A673 (cell line): ENCODE measurements around the gene TEP1. TPM values are rescaled to one million over a fixed set of nuclear protein-coding genes. Genes with fewer than 3 reads are reported as not detected.

Experiments used
- BruUV-seq: library from RNA; stranded (reverse); fragments of 400-500 nt; replicated peaks from 2 replicates; lab custom pipeline; 2021; lab: Mats Ljungman, UMichigan
- CTCF ChIA-PET: fragments of 300-600 bp; sonication (Branson Sonifier 250); formaldehyde crosslinking; loops from one replicate; lab custom pipeline; 2022; ENCODE audit warnings: antibody characterized with exemption; lab: Charles Lee
- POLR2A ChIA-PET: fragments of 300-600 bp; sonication (Branson Sonifier 250); formaldehyde crosslinking; loops from one replicate; lab custom pipeline; 2022; ENCODE audit warnings: antibody characterized with exemption; ENCODE audit not compliant: low non-redundant PET; lab: Charles Lee
- DNase-seq: peaks from one replicate; pipeline ENCODE4 v3.0.0-alpha.2; 2015; ENCODE audit warnings: low spot score
- H3K27ac ChIP-seq: fragments of 200-600 bp; sonication (generic); 2 replicates; pipeline ENCODE4 v1.5.1; 2016; ENCODE audit warnings: mixed run types, low read depth, mild to moderate bottlenecking, mixed read lengths, antibody characterized with exemption, low read length; ENCODE audit not compliant: poor library complexity, severe bottlenecking
- H3K27me3 ChIP-seq: fragments of 200-600 bp; sonication (generic); replicated peaks from 2 replicates; pipeline ENCODE4 v1.6.1; 2017; ENCODE audit warnings: mixed run types, low read depth, mild to moderate bottlenecking, mixed read lengths, antibody characterized with exemption, low read length; ENCODE audit not compliant: insufficient read depth, poor library complexity
- H3K36me3 ChIP-seq: fragments of 200-600 bp; sonication (generic); 2 replicates; pipeline ENCODE4 v1.6.1; 2016; ENCODE audit warnings: mixed run types, mild to moderate bottlenecking, mixed read lengths, antibody characterized with exemption, low read length; ENCODE audit not compliant: insufficient read depth, poor library complexity, severe bottlenecking
- H3K4me1 ChIP-seq: fragments of 200-600 bp; sonication (generic); 2 replicates; pipeline ENCODE4 v1.6.1; 2017; ENCODE audit warnings: mixed run types, mild to moderate bottlenecking, mixed read lengths, antibody characterized with exemption, low read length; ENCODE audit not compliant: insufficient read depth, poor library complexity, severe bottlenecking
- H3K4me3 ChIP-seq: fragments of 200-600 bp; sonication (generic); 2 replicates; pipeline ENCODE4 v1.5.1; 2016; ENCODE audit warnings: low read depth, mixed run types, mild to moderate bottlenecking, mixed read lengths, low read length; ENCODE audit not compliant: poor library complexity, severe bottlenecking
- H3K9me3 ChIP-seq: fragments of 200-600 bp; sonication (generic); 2 replicates; pipeline ENCODE4 v1.6.1; 2016; ENCODE audit warnings: mixed run types, low read depth, mild to moderate bottlenecking, mixed read lengths, antibody characterized with exemption, low read length; ENCODE audit not compliant: poor library complexity, severe bottlenecking
- EZH2 ChIP-seq: fragments of 200-600 bp; sonication (generic); IDR thresholded peaks from 2 replicates; pipeline ENCODE4 v1.6.1; 2017; ENCODE audit warnings: borderline replicate concordance, low read depth, mild to moderate bottlenecking, mixed read lengths, antibody characterized with exemption, low read length; ENCODE audit not compliant: poor library complexity, severe bottlenecking
- intact Hi-C: fragments of 100-400 bp; cut with micrococcal nuclease; formaldehyde crosslinking; loops from one replicate; pipeline ENCODE4 v1.10.0; 2022; ENCODE audit not compliant: unreplicated experiment
- total RNA-seq: library from RNA; stranded (reverse); gene quantifications from 2 replicates; pipeline ENCODE4 v1.2.3, GENCODE V29; 2021
- TF ChIP-seq, protein P1 (sequence below): fragments of 300-800, 200-600 bp; sonication (generic); conservative IDR thresholded peaks from 2 replicates; pipeline ENCODE4 v1.5.1; 2017; ENCODE audit warnings: low read depth, mild to moderate bottlenecking, antibody characterized with exemption, low read length, moderate library complexity, mixed read lengths

The TEP1 gene
- total RNA-seq, 1 experiment from 2014 or later, result 12.3 TPM

- POLR2A ChIA-PET, result no interaction called here
- no peaks in the 10 kb centered on the region for H3K9me3 ChIP-seq
- CTCF ChIA-PET, result no interaction called here
- DNase-seq, result no peak
- no TSS peak for BruUV-seq
- intact Hi-C loops, result no loop called here
- TF ChIP-seq EZH2, result no peak
- peaks cover 2% of the 10 kb centered on the region for H3K36me3 ChIP-seq
- no peak overlapping the region for H3K27ac ChIP-seq
- no peak overlapping the region for H3K4me3 ChIP-seq
- peaks cover 3% of the 10 kb centered on the region for H3K4me1 ChIP-seq
- no peaks in the 10 kb centered on the region for H3K27me3 ChIP-seq
Observed at GRCh38 chr14:20440465-20440864, 27.2 kb upstream of the TEP1 start.

- Histone ChIP-seq H3K36me3 (no peaks in the 10 kb centered on the region), H3K27ac (no peak overlapping the region), H3K27me3 (no peaks in the 10 kb centered on the region), H3K9me3 (no peaks in the 10 kb centered on the region), H3K4me1 (peaks cover 3% of the 10 kb centered on the region), H3K4me3 (no peak overlapping the region)
- TF ChIP-seq, protein P1, sequence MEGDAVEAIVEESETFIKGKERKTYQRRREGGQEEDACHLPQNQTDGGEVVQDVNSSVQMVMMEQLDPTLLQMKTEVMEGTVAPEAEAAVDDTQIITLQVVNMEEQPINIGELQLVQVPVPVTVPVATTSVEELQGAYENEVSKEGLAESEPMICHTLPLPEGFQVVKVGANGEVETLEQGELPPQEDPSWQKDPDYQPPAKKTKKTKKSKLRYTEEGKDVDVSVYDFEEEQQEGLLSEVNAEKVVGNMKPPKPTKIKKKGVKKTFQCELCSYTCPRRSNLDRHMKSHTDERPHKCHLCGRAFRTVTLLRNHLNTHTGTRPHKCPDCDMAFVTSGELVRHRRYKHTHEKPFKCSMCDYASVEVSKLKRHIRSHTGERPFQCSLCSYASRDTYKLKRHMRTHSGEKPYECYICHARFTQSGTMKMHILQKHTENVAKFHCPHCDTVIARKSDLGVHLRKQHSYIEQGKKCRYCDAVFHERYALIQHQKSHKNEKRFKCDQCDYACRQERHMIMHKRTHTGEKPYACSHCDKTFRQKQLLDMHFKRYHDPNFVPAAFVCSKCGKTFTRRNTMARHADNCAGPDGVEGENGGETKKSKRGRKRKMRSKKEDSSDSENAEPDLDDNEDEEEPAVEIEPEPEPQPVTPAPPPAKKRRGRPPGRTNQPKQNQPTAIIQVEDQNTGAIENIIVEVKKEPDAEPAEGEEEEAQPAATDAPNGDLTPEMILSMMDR, result no peak
- no peak for TF ChIP-seq EZH2
- ChIA-PET POLR2A (no interaction called here), CTCF (no interaction called here)
- BruUV-seq, result no TSS peak
- no peak for DNase-seq
- intact Hi-C loops, result no loop called here
Observed at GRCh38 chr14:20438664-20439063, 25.4 kb upstream of the TEP1 start.

DNA sequence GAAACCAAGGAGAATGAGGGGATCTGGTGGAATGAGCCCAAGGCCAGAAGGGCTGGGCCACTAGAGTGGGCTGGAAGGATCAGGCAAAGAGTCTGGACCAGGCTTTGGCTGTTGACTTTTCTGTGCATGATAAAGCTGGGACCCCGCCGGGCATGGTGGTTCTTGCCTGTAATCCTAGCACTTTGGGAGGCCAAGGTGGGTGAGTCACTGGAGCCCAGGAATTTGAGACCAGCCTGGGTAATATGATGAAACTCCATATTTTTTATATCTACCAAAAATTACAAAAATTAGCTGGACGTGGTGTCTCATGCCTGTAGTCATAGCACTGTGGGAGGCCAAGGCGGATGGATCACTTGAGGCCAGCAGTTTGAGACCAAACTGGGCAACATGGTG is 23.1 kb upstream of the TEP1 start:
- TF ChIP-seq EZH2, result no peak
- TF ChIP-seq, protein P1, result no peak
- intact Hi-C loops, result no loop called here
- H3K36me3 ChIP-seq, result no peaks in the 10 kb centered on the region
- ChIA-PET POLR2A (interaction anchor here (0.7 kb wide), 1 partner anchor 410 kb away, joined by 3 read pairs; no protein-coding TSS in a partner anchor), CTCF (no interaction called here)
- H3K4me1 ChIP-seq, result peaks cover 3% of the 10 kb centered on the region
- H3K9me3 ChIP-seq, result no peaks in the 10 kb centered on the region
- no peak overlapping the region for H3K4me3 ChIP-seq
- H3K27ac ChIP-seq, result no peak overlapping the region
- no TSS peak for BruUV-seq
- DNase-seq, result no peak
- no peaks in the 10 kb centered on the region for H3K27me3 ChIP-seq

GRCh38 chr14:20435582-20436362 is 22.5 kb upstream of the TEP1 start, which contains the start of gene KLHL33:
KLHL33 (minus strand) TSS chr14:20436166; CDS start chr14:20435811, 355 bp downstream.
- no TSS peak for BruUV-seq
- H3K4me3 ChIP-seq, result no peak within 1 kb of the TSS

More at GRCh38 chr14:20435582-20436362, 22.5 kb upstream of the TEP1 start, which contains the start of gene KLHL33:
- ChIA-PET POLR2A (no interaction called here), CTCF (no interaction called here)
- Histone ChIP-seq H3K27me3 (no peaks in the 10 kb centered on the region), H3K9me3 (no peaks in the 10 kb centered on the region), H3K27ac (no peak within 1 kb of the TSS), H3K36me3 (no peaks in the 10 kb centered on the region), H3K4me1 (no peaks in the 10 kb centered on the region)
- intact Hi-C loops, result no loop called here
- no peak for DNase-seq
- TF ChIP-seq, protein P1, result no peak
- TF ChIP-seq EZH2, result no peak
